PFSK-1 (cell line): ENCODE measurements around the gene LAMB1.

Experiments used
- FOXP2 ChIP-seq: optimal IDR thresholded peaks from 2 replicates; pipeline ENCODE3; 2011; ENCODE audit warnings: borderline replicate concordance, control low read depth, inconsistent platforms; ENCODE audit not compliant: insufficient read depth; ENCODE audit errors: extremely low read length, extremely low read depth
- POLR2AphosphoS5 ChIP-seq: IDR thresholded peaks from 2 replicates; pipeline ENCODE4 v1.6.1; 2012; ENCODE audit warnings: low read depth, mild to moderate bottlenecking, control low read depth, low read length, moderate library complexity
- REST ChIP-seq, 2 experiments: IDR thresholded peaks; 2 replicates each; pipeline versions ENCODE4 v1.6.1 to v1.8.0; 2011 to 2012; ENCODE audit warnings: low read depth in 2 of 2, low read length in 2 of 2, control low read depth in 1 of 2, inconsistent platforms in 1 of 2, mild to moderate bottlenecking in 1 of 2, moderate library complexity in 1 of 2; ENCODE audit not compliant: insufficient read depth in 1 of 2
- SIN3A ChIP-seq: IDR thresholded peaks from 2 replicates; pipeline ENCODE4 v1.6.1; 2012; ENCODE audit warnings: mild to moderate bottlenecking, low read length, moderate library complexity, borderline replicate concordance; ENCODE audit not compliant: insufficient read depth
- TAF1 ChIP-seq: IDR thresholded peaks from 2 replicates; pipeline ENCODE4 v1.6.1; 2012; ENCODE audit warnings: low read length, control low read depth, borderline replicate concordance; ENCODE audit not compliant: insufficient read depth

Gene LAMB1

GRCh38 chr7:108008240-108008639 lies 5.3 kb upstream of the LAMB1 start:
- TF ChIP-seq TAF1 = no peak

- TF ChIP-seq REST (IDR thresholded peaks at IDR 0.05; ENCODE audit: insufficient read depth in 1 of 2, low read depth in 2 of 2, low read length in 2 of 2) = no peak
Observed at GRCh38 chr7:108007762-108008161, 4.8 kb upstream of the LAMB1 start.

- TF ChIP-seq SIN3A (no peak), POLR2AphosphoS5 (no peak), REST (IDR thresholded peaks at IDR 0.05; ENCODE audit: insufficient read depth in 1 of 2, low read depth in 2 of 2, low read length in 2 of 2) (no peak), FOXP2 (no peak), TAF1 (no peak)
Observed at GRCh38 chr7:108007261-108007660, 4.3 kb upstream of the LAMB1 start.

GRCh38 chr7:108004220-108005142 lies 1.5 kb upstream of the LAMB1 start:
- TF ChIP-seq REST (IDR thresholded peaks at IDR 0.05; ENCODE audit: insufficient read depth in 1 of 2, low read depth in 2 of 2, low read length in 2 of 2) (peak in 1 of 2 experiments; percentile 64; a peak in 1 of 4 replicates), SIN3A (no peak), POLR2AphosphoS5 (no peak)

- TF ChIP-seq REST (IDR thresholded peaks at IDR 0.05; ENCODE audit: insufficient read depth in 1 of 2, low read depth in 2 of 2, low read length in 2 of 2) (no peak), POLR2AphosphoS5 (no peak)
Observed at GRCh38 chr7:108003599-108003935, 606 bp upstream of the LAMB1 start.
